ENCODE data around the gene FRMD4A. TPM values are rescaled to one million over a fixed set of nuclear protein-coding genes. Genes with fewer than 3 reads are reported as not detected.

Gene FRMD4A
- total and polyA plus RNA-seq, 7 donors = 2.9 to 9.1 (median 6.2) TPM

DNA sequence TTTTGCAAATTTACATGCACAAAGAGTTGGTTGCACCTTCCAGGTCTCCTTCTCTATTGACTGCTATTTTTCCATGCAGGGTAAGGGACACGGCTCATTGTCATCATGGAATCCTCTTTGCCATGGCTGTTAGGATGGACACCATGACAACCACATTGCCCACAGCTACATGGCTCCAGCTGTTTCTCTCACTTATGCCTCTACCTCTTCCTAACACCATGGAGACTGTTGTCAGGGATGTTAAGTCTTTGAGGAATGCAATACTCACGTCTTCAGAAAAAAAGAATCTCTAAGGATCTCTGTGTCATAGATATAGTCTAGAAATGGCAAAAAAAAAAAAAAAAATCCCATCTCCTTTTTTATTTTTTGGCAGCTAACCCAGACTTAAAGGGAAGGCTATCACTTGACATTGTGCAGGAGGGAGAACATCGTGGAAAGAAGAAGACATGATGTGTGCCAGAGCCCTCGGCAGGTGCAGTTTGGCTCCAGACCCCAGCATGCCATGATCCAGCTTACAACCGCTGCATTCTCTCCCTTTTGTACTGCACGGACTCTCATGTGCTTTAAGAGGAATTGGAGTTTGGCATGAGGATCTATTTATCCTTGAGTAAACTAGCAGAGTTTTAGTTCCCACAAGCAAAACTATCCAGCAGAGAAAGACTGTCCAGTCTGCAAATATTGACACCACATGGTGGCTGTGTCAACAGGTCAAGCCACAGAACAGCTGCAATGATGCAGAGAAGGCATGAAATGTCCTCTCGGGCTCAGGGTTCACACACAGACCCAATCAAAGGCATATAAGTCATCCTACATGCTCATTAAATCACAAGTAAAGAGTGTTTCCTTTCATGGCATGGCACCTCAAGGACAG lies 70.8 kb downstream of the FRMD4A start:
- WGBS, 3 donors = 18 to 28% (median 21%) methylated on average over 7 of the region's 7 CpGs
- H3K36me3 ChIP-seq (ENCODE audit: insufficient read depth in 1 of 2, low read depth in 1 of 2) = no peaks in the 10 kb centered on the region
- H3K27me3 ChIP-seq (ENCODE audit: insufficient read depth in 3 of 3, low read length in 2 of 3) = no peaks in the 10 kb centered on the region
- TF ChIP-seq CTCF (IDR thresholded peaks at IDR 0.05) = no peak
- intact Hi-C loops (cut with DNase I) = no loop called here
- no peak for DNase-seq
- H3K9me3 ChIP-seq = no peaks in the 10 kb centered on the region
- H3K27ac ChIP-seq = no peak overlapping the region
- peak; percentile 42 to 58 (median 50) for ATAC-seq
- H3K4me1 ChIP-seq = no peaks in the 10 kb centered on the region
- H3K4me3 ChIP-seq = no peak overlapping the region

- intact Hi-C loops (cut with DNase I) = no loop called here
- Histone ChIP-seq H3K4me3 (no peak overlapping the region), H3K4me1 (no peaks in the 10 kb centered on the region), H3K36me3 (ENCODE audit: insufficient read depth in 1 of 2, low read depth in 1 of 2) (no peaks in the 10 kb centered on the region), H3K9me3 (no peaks in the 10 kb centered on the region), H3K27ac (no peak overlapping the region), H3K27me3 (ENCODE audit: insufficient read depth in 3 of 3, low read length in 2 of 3) (peaks cover 0 to 2% (median 0%) of the 10 kb centered on the region in 3 donors)
- no peak for TF ChIP-seq CTCF (IDR thresholded peaks at IDR 0.05)
- 79 to 87% (median 79%) methylated on average over 2 of the region's 2 CpGs for WGBS, 3 donors
- DNase-seq = no peak
- no peak for ATAC-seq
Observed at GRCh38 chr10:14254368-14254767, 76.4 kb downstream of the FRMD4A start.

DNA sequence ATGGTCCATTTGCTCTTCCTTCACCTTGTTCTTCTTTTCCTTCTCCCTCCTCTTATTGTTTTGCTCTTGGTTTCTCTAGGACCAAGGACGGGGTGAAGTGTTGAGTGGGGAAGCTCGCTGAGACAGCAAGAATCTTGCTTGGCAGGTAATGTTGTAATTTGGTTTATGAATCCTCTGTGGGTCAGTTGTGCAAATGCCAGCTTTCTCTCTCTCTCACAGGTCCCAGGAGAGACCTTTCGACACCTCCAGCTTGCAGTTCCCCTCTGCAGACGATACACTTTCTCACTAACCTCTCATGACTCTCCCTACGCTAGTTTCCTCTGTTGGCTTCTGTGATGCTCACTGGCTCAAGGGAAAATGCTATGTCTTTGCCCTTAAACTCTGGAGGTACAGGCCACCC lies 77.0 kb downstream of the FRMD4A start:
- no peak overlapping the region for H3K4me3 ChIP-seq
- H3K36me3 ChIP-seq (ENCODE audit: insufficient read depth in 1 of 2, low read depth in 1 of 2) = no peaks in the 10 kb centered on the region
- 82 to 92% (median 86%) methylated on average over 5 of the region's 5 CpGs for WGBS, 3 donors
- peaks cover 0 to 2% (median 0%) of the 10 kb centered on the region in 3 donors for H3K27me3 ChIP-seq (ENCODE audit: insufficient read depth in 3 of 3, low read length in 2 of 3)
- DNase-seq = no peak
- no peaks in the 10 kb centered on the region for H3K4me1 ChIP-seq
- intact Hi-C loops (cut with DNase I) = no loop called here
- no peak for TF ChIP-seq CTCF (IDR thresholded peaks at IDR 0.05)
- no peak for ATAC-seq
- H3K27ac ChIP-seq = no peak overlapping the region
- no peaks in the 10 kb centered on the region for H3K9me3 ChIP-seq

- Histone ChIP-seq H3K27me3 (ENCODE audit: insufficient read depth in 3 of 3, low read length in 2 of 3) (peaks cover 0 to 2% (median 0%) of the 10 kb centered on the region in 3 donors), H3K4me3 (no peak overlapping the region), H3K4me1 (no peaks in the 10 kb centered on the region), H3K9me3 (no peaks in the 10 kb centered on the region), H3K36me3 (ENCODE audit: insufficient read depth in 1 of 2, low read depth in 1 of 2) (no peaks in the 10 kb centered on the region), H3K27ac (no peak overlapping the region)
- WGBS, 3 donors = 78 to 88% (median 82%) methylated on average over 3 of the region's 3 CpGs
- DNase-seq (no peak), ATAC-seq (no peak)
- intact Hi-C loops (cut with DNase I) = no loop called here
- TF ChIP-seq CTCF (IDR thresholded peaks at IDR 0.05) = no peak
Observed at GRCh38 chr10:14253079-14253478, 77.6 kb downstream of the FRMD4A start.

All from psoas muscle (tissue), 8 donors.